A673 (cell line): ENCODE measurements around the gene CLEC2D. TPM values are rescaled to one million over a fixed set of nuclear protein-coding genes. Genes with fewer than 3 reads are reported as not detected.

Source experiments
- BruUV-seq: library from RNA; stranded (reverse); fragments of 400-500 nt; replicated peaks from 2 replicates; lab custom pipeline; 2021; lab: Mats Ljungman, UMichigan
- CTCF ChIA-PET: fragments of 300-600 bp; sonication (Branson Sonifier 250); formaldehyde crosslinking; loops from one replicate; lab custom pipeline; 2022; ENCODE audit warnings: antibody characterized with exemption; lab: Charles Lee
- POLR2A ChIA-PET: fragments of 300-600 bp; sonication (Branson Sonifier 250); formaldehyde crosslinking; loops from one replicate; lab custom pipeline; 2022; ENCODE audit warnings: antibody characterized with exemption; ENCODE audit not compliant: low non-redundant PET; lab: Charles Lee
- DNase-seq: peaks from one replicate; pipeline ENCODE4 v3.0.0-alpha.2; 2015; ENCODE audit warnings: low spot score
- H3K27ac ChIP-seq: fragments of 200-600 bp; sonication (generic); 2 replicates; pipeline ENCODE4 v1.5.1; 2016; ENCODE audit warnings: mixed run types, low read depth, mild to moderate bottlenecking, mixed read lengths, antibody characterized with exemption, low read length; ENCODE audit not compliant: poor library complexity, severe bottlenecking
- H3K27me3 ChIP-seq: fragments of 200-600 bp; sonication (generic); replicated peaks from 2 replicates; pipeline ENCODE4 v1.6.1; 2017; ENCODE audit warnings: mixed run types, low read depth, mild to moderate bottlenecking, mixed read lengths, antibody characterized with exemption, low read length; ENCODE audit not compliant: insufficient read depth, poor library complexity
- H3K36me3 ChIP-seq: fragments of 200-600 bp; sonication (generic); 2 replicates; pipeline ENCODE4 v1.6.1; 2016; ENCODE audit warnings: mixed run types, mild to moderate bottlenecking, mixed read lengths, antibody characterized with exemption, low read length; ENCODE audit not compliant: insufficient read depth, poor library complexity, severe bottlenecking
- H3K4me1 ChIP-seq: fragments of 200-600 bp; sonication (generic); 2 replicates; pipeline ENCODE4 v1.6.1; 2017; ENCODE audit warnings: mixed run types, mild to moderate bottlenecking, mixed read lengths, antibody characterized with exemption, low read length; ENCODE audit not compliant: insufficient read depth, poor library complexity, severe bottlenecking
- H3K4me3 ChIP-seq: fragments of 200-600 bp; sonication (generic); 2 replicates; pipeline ENCODE4 v1.5.1; 2016; ENCODE audit warnings: low read depth, mixed run types, mild to moderate bottlenecking, mixed read lengths, low read length; ENCODE audit not compliant: poor library complexity, severe bottlenecking
- H3K9me3 ChIP-seq: fragments of 200-600 bp; sonication (generic); 2 replicates; pipeline ENCODE4 v1.6.1; 2016; ENCODE audit warnings: mixed run types, low read depth, mild to moderate bottlenecking, mixed read lengths, antibody characterized with exemption, low read length; ENCODE audit not compliant: poor library complexity, severe bottlenecking
- EZH2 ChIP-seq: fragments of 200-600 bp; sonication (generic); IDR thresholded peaks from 2 replicates; pipeline ENCODE4 v1.6.1; 2017; ENCODE audit warnings: borderline replicate concordance, low read depth, mild to moderate bottlenecking, mixed read lengths, antibody characterized with exemption, low read length; ENCODE audit not compliant: poor library complexity, severe bottlenecking
- intact Hi-C: fragments of 100-400 bp; cut with micrococcal nuclease; formaldehyde crosslinking; loops from one replicate; pipeline ENCODE4 v1.10.0; 2022; ENCODE audit not compliant: unreplicated experiment
- total RNA-seq: library from RNA; stranded (reverse); gene quantifications from 2 replicates; pipeline ENCODE4 v1.2.3, GENCODE V29; 2021
- TF ChIP-seq, protein P1 (sequence below): fragments of 300-800, 200-600 bp; sonication (generic); conservative IDR thresholded peaks from 2 replicates; pipeline ENCODE4 v1.5.1; 2017; ENCODE audit warnings: low read depth, mild to moderate bottlenecking, antibody characterized with exemption, low read length, moderate library complexity, mixed read lengths

Gene CLEC2D
- total RNA-seq, 1 experiment from 2014 or later: 1.6 TPM

GRCh38 chr12:9721394-9722092, 52.0 kb downstream of the CLEC2D start:
- BruUV-seq: no TSS peak
- no peak for DNase-seq
- intact Hi-C loops: no loop called here
- H3K4me1 ChIP-seq: no peaks in the 10 kb centered on the region
- ChIA-PET POLR2A (no interaction called here), CTCF (no interaction called here)
- H3K27me3 ChIP-seq: peaks cover 40% of the 10 kb centered on the region
- TF ChIP-seq, protein P1, sequence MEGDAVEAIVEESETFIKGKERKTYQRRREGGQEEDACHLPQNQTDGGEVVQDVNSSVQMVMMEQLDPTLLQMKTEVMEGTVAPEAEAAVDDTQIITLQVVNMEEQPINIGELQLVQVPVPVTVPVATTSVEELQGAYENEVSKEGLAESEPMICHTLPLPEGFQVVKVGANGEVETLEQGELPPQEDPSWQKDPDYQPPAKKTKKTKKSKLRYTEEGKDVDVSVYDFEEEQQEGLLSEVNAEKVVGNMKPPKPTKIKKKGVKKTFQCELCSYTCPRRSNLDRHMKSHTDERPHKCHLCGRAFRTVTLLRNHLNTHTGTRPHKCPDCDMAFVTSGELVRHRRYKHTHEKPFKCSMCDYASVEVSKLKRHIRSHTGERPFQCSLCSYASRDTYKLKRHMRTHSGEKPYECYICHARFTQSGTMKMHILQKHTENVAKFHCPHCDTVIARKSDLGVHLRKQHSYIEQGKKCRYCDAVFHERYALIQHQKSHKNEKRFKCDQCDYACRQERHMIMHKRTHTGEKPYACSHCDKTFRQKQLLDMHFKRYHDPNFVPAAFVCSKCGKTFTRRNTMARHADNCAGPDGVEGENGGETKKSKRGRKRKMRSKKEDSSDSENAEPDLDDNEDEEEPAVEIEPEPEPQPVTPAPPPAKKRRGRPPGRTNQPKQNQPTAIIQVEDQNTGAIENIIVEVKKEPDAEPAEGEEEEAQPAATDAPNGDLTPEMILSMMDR: no peak
- no peak for TF ChIP-seq EZH2
- H3K9me3 ChIP-seq: no peaks in the 10 kb centered on the region
- no peaks in the 10 kb centered on the region for H3K36me3 ChIP-seq
- no peak overlapping the region for H3K4me3 ChIP-seq
- H3K27ac ChIP-seq: no peak overlapping the region

DNA sequence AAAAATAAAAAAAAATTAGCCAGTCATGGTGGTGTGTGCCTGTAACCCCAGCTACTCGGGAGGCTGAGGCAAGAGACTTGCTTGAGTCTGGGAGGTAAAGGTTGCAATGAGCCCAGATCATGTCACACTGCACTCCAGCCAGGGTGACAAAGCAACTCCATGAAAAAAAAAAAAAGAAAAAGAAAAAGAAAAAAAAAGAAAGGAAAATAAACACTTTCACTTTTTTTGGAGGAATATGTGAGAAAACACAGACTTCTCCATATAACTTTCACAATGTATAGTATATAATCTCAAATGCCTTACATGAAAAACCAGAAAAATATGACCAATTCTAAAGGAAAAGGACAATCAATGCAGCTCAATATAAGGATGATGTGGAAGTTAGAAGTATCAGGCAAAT, 54.5 kb downstream of the CLEC2D start:
- no peak for DNase-seq
- no peaks in the 10 kb centered on the region for H3K36me3 ChIP-seq
- H3K4me1 ChIP-seq: no peaks in the 10 kb centered on the region
- no peak overlapping the region for H3K4me3 ChIP-seq
- TF ChIP-seq, protein P1: no peak
- no peak for TF ChIP-seq EZH2
- peaks cover 40% of the 10 kb centered on the region for H3K27me3 ChIP-seq
- H3K27ac ChIP-seq: no peak overlapping the region
- intact Hi-C loops: no loop called here
- POLR2A ChIA-PET: no interaction called here
- CTCF ChIA-PET: interaction anchor here (1.1 kb wide), 1 partner anchor 26 kb away, joined by 3 read pairs; no protein-coding TSS in a partner anchor
- BruUV-seq: no TSS peak
- H3K9me3 ChIP-seq: no peaks in the 10 kb centered on the region

DNA sequence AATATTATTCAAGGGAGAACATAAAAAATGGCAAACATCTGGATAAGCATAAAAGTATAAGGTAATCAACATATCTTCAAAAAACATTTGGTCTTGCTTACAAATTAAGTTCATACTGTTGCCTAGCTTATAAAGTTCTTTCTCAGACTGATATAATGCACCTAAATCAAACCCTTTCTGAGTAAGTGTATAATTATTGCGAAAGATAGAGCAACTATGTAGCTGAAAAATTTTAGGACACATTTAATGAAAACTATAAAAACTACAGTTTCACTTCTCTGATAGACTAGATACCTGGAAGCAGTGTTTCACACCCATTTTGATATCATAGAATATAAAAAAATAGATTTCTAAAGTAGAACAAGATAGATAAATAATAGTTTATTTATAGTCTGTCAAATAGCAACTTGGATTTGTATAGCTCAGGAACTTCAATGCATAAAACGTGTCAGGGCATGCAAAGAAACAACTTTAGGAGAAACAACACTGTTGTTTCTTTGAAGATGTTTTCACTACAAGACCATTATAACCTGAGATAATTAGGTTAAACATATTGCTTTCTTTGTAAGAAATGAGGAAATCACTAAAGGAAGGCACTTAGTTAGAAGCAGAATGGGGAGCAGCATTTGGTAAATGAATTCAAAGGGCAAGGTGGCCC, 55.8 kb downstream of the CLEC2D start:
- H3K9me3 ChIP-seq: no peaks in the 10 kb centered on the region
- DNase-seq: no peak
- H3K27me3 ChIP-seq: peaks cover 40% of the 10 kb centered on the region
- TF ChIP-seq, protein P1: no peak
- TF ChIP-seq EZH2: no peak
- H3K27ac ChIP-seq: no peak overlapping the region
- H3K4me1 ChIP-seq: no peaks in the 10 kb centered on the region
- intact Hi-C loops: no loop called here
- ChIA-PET POLR2A (no interaction called here), CTCF (interaction anchor here (1.1 to 1.3 kb wide), 2 partner anchors 17 to 25 kb away, joined by 3 read pairs; no protein-coding TSS in a partner anchor)
- H3K4me3 ChIP-seq: no peak overlapping the region
- H3K36me3 ChIP-seq: no peaks in the 10 kb centered on the region
- no TSS peak for BruUV-seq
